Stimulated activated CD4-positive, alpha-beta T cell treated with anti-CD3 and anti-CD28 coated beads, Interleukin-15, amount 100 ng/mL, for 1 hour (primary cell): Measurements from ENCODE around the gene SLC39A13.

ENCODE experiments used
- DNase-seq, 2 donors: peaks; one replicate each; pipeline ENCODE4 v3.0.0-alpha.2; 2020; ENCODE audit warnings: low read depth in 1 of 2, low spot score in 1 of 2

The SLC39A13 gene

DNA sequence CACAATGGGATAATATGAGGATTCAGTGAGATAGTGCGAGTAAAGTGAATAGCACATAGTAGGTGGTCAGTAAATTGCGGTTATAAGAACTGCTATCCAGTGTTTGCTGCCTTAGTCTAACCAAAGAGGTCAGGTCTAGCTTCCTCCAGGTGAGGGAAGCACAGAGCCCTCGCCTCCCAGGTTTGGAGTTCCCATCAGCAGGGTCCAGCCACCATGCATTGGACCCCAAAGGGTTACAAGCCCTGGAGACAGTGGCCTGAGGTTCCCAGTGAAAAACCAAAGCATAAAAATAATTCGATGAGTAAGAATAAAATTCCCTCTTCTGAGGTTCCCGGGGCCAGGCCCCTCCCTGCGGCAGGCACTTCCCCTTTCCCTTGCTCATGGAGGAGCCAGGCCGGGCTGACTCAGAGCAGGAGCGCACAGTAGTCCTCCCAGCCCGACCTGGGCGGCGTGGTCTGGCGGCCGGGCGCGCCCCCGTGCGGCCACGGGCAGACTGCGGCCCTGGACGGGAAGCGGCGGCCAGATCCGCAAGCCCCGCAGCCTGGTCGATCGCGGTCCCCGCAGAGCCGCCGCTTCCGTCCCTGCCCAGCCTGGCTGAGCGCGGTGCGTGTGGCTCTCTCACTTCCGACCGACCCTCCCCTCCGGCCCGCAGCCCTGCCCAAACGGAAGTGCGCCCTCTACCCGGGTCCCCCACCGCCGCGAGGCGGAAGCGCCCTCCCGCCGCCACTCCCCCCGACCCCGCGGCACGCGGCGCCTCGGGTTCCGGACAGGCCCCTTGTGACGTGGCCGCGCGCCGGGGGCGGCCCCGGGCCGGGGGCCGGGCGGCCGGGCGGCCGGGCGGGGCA lies at the start of gene SLC39A13:
SLC39A13 (plus strand) TSS at position 845 of the 845 bp plus-strand sequence. CDS start 1,505 bp downstream, outside the sequence.
- DNase-seq, result peak; percentile 90 to 92

DNA sequence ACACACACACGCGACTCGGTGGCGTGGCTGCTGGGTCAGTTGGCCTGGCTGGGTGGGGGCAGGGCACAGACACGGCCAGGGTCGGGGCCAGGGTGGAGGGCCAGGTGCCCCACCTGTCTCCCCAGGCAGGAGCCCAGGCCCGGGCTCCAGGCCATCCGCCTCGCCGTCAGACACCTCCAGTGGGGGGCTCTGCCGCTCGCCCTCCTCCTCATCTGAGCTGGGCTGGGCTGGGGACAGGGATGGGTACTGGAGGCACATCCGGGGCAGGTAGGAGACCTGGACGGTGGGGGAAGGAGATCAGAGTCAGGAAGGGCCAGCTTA lies 49.7 kb upstream of the SLC39A13 start:
- DNase-seq, result no peak

DNA sequence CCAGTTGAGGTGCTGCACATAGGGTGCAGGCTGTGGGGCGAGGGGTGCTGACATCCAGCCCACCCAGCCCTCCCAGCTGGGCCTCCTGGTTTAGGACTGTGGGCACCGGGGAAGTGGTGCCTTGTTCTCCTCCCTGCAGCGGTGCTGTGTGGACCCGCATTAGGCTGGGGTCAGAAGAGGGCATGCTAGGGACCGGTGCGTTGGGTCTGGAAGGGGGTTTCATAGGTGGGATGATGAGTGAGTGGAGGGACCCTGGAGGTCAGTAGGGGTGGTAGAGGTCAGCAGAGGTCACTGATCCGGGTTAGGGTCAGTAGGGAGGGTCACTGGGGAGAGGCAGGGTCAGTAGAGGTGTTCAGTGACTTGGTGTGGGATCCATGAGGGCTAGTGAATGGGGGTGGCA lies 49.2 kb upstream of the SLC39A13 start:
- no peak for DNase-seq

DNA sequence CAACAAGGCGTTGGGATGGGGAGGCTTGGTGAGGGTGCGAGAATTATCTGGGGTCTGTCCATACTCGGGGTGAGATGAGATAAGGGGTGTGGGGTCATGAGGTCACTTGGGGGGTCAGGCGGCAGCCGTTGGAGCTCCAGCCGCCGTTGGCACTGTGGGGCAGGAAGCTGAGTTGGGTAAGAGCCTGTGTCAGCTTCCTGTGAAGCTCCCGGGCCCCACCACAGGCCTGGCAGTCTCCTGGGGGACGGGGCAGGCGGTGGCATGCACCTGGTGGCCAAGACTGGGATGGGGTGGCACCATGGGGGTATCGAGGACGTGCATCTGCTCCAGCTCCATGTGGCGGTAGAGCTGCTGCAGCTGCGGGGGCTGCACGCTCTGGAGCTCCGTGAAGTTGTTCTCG lies 48.8 kb upstream of the SLC39A13 start:
- no peak for DNase-seq

DNA sequence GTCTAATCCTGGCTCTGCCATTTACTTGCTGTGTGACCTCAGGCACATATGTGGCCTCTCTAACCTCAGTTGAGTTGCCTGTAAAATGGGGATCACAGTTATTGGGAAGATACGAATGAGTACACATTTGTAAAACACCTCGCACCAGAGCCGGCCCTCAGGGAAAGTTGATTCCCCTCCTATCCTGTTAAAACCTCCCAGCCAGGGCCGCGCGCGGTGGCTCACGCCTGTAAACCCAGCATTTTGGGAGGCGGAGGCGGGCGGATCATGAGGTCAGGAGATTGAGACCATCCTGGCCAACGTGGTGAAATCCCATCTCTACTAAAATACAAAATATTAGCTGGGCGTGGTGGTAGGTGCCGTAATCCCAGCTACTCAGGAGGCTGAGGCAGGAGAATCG lies 48.0 kb upstream of the SLC39A13 start:
- no peak for DNase-seq

DNA sequence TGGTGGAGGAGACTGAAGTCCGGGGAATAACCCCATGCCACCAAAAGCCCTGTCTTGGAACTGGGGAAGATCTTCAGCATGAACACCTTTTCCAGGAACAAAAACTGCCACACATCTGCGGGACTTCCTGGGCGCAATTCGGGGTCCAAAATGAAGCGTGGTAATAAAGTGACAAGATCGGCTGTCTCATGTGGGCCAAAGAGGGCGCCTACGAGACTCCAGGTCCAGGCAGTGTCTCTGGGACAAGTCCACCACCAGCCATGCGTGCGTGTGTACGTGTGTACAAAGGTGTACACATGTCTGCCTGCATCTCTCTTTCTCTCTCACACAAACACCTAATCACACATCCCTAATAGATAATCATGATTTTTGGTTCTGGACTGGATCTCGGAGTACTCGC lies 47.0 kb upstream of the SLC39A13 start:
- no peak for DNase-seq

DNA sequence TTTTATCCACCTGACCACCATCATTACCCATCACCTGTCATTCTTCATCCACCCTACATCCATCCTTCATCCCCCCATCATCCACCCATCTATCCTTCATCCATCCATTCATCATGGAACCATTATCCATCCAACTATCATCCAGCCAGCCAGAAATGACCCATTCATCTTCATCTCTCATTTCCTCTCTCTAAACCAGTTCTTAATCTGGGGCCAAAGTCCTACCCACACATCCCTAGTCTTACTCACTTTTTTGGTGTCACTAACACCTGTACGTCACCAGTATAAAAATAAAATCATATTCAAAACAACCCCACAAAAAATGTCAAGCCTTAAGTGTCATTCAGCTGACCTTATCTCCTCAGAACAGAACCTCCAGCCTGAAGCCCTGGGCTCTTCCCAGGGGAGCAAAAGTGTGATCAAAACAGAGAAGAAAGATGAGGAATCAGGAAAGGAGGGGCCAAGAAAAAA lies 42.3 kb upstream of the SLC39A13 start:
- no peak for DNase-seq

DNA sequence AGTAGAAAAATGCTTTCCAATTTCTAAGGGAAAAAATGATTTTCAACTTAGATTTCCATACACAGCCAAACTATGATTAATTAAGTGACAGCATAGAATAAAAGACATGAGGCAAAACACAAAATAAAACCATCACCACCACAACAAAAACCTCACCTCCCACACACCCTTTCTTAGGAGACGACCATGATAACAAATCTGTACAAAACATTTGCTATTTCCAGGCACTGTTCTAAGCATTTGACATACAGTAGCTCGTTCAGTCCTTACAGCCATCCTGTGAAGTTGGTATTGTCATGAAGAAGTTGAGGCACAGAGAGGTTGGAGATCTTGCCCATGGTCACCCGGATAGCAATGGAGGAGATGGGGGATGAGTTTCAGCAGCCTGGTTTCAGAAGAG lies 38.7 kb upstream of the SLC39A13 start:
- DNase-seq, result no peak

DNA sequence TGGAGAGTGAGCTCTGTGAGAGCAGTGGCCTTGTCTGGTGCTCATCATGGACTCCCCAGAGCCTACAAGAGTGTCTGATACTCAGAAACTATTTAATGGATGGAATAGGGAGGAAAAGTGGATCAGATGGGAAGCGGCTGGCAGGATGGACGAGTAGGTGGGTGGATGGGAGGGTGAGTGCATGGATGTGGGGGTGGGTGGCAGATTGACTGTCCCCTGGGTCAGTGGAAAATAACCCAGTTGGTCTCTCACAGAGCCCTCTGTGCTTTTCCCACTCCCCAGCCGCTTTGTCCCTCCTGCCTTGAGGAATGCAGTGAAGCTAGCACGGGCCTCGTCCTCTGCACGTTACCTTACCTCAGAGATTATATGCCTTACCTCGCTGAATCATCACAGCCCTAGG lies 36.0 kb upstream of the SLC39A13 start:
- DNase-seq, result no peak

DNA sequence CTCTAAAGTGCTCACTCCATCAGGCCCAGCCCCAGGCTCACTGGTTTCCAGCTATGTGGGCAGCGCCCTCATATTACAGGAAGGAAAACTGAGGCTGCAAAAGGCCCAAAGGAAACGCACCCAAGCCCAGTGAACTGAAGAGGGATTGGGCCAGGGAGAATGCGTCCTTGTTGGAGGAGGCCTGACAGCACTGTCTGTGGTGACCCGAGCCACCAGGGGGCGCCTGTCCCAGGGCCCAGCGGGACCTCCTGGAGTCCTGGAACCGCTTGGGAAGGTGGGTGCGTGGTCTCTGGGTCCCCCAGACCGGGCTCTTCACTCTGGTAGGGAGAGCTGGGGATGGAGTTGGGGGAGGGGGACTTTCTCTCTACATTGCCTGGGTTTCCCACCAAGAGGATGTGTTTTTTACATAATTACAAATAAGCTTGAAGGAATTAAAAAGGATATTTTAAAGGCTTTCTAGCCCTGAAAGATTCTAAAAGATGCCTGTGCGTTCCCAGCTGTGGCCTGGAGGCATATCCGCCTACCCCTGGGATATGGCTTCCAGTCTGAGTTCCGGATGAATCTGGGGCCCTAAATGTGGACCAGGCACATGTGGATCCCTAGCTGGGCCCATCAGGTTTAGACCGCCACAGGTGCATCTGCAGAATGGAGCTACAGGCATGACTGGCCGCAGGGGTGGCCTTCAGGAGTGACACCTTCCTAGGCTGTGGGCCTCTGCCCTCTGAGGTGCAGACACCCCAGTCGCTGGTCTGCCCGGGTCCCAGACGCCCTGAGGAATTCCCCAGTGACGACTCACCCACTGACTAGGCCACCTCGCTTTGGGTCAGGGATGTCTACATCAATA lies 34.3 kb upstream of the SLC39A13 start:
- DNase-seq, result peak; percentile 72 to 80

DNA sequence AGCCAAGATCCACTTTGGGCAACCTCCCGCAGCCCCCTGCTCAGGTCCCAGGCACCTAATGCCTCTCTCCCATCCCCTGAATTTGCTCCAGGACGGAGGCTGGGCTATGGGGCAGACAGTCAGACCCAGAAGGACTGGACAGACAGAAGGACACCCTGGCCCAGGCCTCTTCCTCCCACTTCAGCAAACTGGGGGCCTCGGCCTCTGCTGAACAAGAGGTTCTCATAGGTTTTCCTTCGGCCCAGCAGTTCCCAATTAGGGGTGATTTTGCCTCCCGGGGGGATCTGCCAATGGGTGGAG lies 33.7 kb upstream of the SLC39A13 start:
- no peak for DNase-seq

DNA sequence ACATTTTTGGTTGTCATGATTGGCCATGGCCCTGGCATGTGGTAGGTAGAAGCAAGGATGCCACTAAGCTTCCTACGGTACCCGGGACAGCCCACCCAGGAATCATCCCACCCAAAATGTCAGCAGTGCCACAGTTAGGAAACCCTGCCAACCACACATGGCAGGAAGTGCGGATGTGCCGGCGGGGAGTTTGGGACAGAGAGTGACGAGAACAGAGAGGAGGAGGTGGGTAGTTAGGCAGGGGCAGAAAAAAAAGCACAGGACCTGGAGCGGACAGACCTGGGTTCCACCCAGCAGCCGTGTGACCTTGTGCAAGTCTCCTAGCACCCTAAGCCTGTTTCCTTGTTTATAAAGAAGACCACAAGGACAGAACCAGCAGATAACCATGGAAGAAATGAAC lies 33.4 kb upstream of the SLC39A13 start:
- no peak for DNase-seq

DNA sequence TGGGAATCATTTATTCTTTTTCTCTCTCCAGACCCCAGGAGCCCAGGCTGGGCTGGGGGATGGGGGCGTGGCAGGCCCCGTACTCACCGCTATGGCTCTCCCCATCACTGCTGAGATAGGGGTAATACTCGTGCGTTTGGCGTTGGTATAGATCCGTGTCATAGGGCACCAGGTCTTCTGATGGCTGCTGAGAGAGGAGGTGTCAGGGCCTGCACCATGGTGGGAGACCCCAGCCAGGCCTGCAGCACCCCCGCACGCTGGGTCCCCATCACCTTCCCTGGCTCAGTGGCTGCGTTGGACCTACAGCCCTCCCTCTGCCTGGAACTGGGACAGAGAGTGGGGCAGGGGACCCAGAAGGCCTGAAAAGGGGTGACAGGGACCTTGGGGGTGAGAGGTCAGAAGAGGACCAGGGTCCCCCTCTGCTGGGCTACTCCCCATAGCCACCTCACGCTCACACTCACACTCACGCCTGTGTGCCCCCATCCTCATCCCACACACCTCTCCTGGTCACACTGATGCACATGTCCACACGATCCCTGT lies 32.8 kb upstream of the SLC39A13 start:
- DNase-seq, result no peak

DNA sequence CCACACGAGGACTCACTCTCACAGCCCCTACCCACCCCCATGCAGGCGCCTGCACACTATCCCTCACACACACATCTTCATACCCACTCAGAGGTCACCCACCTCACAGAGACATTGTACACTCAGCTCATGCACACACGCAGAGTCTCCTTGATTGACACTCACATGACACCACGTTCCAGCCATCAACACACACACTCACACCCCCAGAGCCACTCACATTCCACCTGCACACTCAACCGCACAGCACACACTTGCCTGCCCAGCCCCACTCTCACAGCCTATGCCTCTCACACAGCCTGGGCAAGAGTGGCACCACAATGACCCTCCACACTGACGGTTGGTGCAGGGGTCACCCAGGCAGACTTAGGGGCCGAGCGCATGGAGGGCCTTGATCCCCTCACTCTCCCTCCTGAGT lies 32.3 kb upstream of the SLC39A13 start:
- DNase-seq, result no peak

DNA sequence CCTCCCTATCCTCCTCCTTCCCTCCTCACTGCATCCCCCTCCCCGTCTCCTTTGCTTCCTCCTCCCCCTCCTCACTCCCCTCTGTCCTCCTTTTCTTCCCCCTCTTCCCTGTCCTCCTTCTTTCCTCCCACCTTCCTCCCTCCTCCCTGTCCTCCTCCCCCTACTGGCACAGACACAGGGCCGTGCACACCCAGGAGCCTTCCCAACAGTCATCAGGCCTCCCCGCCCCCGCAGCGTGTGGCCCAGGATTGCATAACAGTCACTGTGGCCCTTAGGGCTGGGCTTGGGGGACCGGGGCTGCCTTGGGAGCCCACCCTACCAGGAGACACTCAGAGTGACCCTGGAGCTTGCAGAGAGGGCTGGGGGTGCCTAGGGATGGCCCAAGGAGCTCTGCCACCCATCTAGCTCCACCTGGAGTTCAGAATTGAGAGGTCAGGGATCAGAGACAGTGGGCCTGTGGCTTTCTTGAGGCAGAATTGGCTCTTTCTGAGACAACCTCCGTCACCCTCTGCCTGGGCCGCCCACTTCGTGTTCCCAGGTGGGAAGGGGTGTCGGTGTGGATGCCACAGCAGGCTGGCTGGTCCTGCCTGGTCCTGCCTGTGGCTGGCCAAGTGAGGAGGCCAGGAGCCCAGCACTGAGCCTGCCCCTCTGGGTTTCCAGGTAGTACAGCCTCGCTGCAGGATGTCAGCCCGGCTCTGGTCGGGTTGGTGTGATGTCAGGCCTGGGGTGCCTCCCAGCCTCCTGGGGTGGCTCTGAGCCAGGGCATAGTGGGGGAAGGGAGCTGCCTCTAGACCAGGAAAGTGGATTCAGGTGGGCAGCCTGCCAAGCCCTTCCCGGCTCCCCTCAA lies 31.6 kb upstream of the SLC39A13 start:
- no peak for DNase-seq

DNA sequence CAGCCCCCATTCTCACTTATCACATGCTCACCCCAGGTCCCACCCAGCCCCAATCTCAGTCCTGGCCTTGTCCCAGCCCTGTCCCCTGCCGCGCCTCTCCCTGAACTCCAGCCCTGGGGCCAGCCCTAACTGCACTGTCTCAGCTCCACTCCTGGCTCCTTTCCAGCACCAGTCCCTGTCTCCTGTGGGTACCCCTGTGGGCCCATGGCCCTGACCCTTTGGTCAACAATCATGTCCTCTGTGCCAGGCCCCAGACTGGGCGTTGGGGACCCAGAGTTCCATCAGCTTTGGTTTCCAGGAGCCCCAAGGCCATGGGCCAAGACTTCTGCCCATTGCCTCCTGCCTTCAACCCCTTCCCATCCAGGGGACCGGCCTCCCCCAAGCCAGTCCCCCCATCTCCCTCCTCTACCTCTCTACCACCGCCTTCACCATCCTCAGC lies 30.8 kb upstream of the SLC39A13 start:
- DNase-seq, result no peak

DNA sequence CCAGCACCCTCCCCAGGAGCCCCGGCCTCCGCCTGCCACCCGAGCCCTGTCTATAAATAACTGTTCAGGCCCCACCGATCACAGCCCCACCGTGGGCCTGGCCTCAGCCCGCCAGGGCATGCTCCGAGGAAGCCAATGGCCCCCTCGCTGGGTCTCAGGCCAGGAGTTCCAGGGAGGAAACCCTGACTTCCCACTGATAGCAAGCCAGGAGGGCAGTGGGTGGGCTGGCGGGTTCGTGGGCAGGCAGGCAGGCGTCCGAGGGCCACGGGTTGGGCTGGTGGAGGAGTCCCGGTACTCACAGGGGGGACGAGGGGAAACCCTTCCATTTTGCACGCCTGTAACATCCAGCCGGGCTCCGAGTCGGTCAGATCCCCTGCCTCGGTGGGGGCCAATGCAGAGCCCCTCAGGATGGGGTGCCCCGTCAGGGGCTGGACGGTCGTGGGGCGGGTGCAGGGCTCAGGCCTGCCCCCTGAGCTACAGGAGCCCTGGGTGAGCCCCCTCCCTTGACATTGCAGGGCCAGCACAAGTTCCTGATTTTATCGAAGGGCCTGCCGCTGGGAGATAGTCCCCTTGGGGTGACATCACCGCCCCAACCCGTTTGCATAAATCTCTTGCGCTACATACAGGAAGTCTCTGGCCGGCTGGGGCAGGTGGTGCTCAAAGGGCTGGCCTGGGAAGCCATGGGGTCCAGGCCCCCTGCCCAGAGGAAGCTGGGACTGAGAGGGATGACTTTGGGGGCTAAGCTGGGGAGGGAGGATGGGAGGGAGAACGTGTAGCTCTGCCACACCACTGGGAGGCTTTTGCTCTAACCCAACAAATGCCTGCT lies 30.2 kb upstream of the SLC39A13 start, which contains the start of gene SPI1:
SPI1 (minus strand) TSS at position 538 of the 826 bp plus-strand sequence; CDS start at position 344, 194 bp downstream.
- no peak for DNase-seq

DNA sequence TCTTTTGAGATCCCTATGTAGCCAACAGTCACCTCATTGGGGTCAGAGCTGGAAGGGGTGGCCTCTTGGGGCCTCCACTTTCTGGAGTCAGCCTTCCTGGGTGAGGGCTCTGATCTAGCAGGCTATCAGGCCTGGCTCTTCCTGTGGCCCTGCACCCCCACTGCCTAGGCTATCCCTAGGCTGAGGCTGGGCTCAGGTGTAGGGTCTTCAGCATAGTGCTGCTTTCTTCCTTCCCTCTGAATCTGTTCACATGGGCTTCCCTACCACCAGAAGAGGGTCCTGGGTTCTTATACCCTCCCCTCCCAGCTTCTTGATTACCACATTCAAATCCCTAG lies 29.6 kb upstream of the SLC39A13 start:
- DNase-seq, result no peak

DNA sequence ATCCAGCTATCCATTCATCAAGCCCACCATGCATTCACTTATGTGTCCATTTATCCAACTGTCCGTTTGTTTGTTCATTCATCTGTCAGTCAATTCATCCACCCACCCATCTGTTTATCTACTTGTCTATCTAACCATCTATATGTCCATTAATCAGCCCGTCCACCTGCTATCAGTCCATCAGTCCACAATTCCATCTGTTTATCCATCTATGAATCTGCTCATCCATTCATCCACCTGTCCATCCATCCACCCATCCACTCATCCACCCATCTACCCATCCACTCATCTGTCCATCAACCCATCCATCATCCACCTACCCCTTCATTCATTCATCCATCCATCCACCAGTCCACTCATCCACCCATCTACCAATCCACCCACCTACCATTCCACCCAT lies 29.1 kb upstream of the SLC39A13 start:
- DNase-seq, result no peak

DNA sequence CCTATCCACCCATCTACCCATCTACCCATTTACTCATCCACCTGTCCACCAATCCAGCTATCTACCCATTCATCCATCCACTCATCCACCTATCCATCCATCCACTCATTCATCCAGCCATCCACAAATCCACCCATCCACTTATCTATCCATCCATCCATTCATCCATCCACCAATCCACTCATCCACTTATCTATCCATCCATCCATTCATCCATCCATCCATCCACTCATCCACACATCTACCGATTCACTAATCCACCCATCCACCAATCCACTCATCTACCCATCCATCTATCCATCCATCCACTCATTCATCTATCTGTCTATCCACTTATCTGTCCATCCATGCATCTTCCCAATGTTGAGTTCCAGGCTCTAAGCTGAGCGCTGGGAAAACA lies 28.3 kb upstream of the SLC39A13 start:
- no peak for DNase-seq
